ENCODE results near the gene ZMIZ1.

The ZMIZ1 gene

DNA sequence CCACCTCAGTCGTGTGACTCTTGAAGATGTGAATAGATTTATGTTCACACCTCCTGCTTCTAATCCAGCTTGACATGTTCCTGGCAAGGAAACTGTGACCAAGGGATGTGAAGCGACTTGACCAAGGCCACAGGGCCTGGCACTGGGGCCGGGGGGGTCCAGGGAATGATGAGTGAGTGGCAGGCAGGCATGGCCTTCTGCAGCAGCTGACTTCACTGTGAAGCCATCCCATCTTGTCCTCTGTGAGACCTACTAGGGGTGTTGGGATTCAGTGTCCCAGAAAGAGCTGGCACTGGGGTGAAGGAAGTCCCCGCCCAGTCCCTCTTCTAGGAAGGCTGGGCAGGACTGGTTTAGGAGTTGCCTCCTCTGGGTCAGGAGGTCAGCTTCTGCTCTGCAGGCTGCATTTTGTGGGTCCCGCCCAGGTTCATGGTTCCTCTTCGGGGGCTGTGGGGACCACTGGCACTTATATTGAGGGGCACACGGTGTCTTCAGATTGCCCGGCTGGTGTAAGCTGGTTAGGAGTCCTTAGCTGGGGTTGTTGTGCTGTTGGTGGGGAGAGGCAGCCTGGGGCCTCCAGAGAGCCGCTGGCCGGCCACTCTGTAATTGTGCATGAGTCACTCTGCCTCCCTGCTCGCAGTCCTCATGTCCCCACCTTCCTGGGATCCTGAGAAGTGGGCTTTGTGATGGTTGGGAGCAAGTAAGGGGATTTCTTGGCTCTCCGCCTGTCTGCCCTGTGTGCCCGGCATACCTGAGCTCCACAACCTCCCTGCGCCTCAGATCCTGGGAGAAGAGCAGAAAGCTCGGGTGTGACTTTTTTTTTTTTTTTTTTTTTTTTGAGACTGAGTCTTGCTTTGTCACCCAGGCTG lies 11.0 kb downstream of the ZMIZ1 start:
- DNase-seq (ENCODE audit: low read depth): no peak

DNA sequence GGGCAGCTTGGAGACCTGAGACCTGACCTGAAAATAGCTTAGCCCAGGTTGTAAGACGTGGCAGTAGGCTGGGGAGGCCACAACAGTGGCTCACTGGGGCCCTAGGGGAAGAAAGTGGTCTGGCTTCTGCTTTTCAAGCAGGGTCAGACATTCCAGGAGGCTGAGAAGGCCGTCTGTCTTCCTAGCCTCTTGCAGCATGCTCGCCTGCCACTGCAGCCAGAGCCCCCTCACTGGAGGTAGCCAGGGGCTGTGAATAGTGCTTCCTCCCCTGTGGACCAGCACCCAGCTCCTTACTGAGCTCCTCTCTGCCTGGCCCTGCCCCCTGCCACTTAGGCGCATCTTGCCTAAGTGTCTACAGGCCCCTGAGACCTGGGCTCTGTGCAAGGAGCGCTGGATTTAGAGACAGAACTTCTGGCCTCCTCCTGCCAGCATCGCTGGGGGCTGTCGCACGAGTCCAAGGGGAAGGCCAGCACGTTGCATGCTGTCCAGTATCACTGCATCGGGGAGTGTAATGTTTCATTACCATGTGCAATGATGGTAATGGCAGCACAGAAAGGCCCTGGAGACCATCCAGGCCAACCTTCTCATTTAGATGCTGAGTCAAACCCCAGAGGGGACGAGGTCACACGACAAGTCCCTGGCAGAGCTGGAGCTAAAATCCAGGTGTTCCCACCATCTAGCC lies 12.7 kb downstream of the ZMIZ1 start:
- no peak for DNase-seq (ENCODE audit: low read depth)

DNA sequence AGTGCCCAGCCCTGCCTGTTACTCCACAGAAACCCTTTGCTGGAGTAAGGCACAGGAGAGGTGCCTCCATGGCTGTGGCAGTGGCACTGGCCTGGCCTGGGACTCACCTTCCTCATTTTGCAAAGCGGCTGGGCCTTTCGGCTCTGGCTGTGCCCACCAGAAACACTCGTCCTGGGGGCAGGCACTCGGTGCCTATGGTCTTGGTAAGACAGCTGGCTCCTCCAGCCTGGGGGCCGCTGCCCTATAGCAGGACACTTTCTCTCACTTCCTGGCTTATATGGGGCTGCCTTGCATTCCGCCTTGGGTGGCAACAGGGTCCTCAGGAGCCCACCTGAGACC lies 13.2 kb downstream of the ZMIZ1 start:
- DNase-seq (ENCODE audit: low read depth): no peak

DNA sequence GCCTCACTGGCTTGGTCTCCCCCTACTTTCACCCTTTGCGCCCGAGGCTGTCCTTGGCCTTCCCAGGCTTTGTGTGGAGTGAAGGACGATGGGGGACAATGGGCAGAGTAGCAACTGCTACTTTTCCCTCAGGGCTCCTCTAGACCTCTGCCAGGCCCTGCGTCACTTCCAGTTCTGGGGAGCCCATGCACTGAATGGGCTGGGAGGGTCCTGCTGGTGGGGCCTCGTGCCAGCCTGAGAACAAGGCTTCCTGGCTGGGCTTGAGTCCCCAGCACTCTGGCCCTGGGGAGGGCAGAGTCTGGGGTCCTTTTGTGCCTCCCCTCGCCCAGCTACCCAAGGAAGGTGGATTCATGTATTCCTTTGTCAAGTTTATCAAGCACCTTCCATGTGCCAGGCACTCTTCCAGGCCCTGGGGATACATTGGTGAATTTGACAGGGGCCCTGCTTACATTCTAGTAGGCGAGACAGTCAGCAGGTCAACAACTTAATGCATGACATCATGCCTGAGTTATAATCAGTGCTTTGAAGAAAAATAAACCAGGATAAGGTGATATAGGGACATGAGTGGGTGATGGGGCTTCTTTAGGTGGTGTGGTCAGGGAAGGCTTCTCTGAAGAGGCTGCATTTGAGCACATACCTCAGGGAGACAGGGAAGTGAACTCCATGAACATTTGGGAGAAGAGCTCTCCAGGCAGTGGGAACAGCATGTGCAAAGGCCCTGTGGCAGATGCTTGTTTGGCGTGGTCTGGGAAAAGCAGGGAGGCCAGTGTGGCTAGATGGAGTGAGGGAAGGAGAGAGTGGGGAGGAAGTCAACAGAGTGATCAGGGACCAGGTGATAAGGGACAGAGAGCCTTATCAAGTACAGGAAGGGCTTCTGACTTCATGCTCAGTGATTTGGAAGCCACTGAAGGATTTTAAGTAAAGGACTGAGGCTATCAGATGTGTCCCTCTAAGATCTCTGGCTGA lies 14.1 kb downstream of the ZMIZ1 start:
- no peak for DNase-seq (ENCODE audit: low read depth)

DNA sequence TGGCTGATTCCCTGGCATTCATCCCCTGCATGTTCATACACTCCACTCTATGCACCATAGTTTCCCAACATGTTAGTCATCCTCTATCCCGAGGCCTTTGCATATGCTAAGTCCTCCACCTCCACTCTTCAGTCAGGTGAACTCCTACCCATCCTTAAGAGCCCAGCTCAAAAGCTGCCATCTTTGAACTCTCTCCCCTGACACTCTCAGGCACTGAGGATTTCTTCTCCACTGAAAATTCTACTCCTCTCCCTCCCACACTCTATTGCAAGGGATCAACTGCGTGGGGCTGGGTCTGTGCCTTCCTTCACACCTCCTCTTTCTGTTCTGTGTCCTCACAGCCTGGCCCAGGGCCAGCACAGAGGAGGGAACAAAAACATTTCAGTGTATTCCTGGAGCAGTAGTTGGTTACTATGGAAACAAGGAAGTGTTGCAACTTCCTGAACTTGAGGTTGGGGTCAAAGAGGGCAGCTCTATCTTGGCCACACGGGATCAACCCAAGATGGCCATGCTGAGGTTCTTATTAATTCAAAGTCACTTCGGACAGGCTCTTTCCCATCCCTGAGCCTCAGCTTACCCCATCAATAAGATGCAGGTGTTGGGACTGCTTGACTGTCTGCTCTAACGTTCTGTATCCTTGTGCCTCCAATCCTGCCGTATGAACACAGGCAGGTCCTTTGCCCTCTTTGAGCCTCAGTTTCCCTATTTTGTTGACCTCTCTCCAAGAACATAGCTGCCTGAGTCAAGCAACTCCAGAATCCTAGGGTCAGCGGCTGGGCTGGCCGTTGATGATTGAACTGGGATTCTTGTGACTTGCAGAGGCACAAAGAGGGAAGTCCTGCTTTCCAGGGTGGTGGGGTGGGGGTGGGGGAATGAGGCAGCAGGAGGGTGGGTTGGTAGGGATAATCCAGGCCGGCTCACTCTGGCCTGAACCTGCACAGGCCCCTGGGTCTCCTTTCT lies 15.5 kb downstream of the ZMIZ1 start:
- peak; percentile 82 for DNase-seq (ENCODE audit: low read depth)

DNA sequence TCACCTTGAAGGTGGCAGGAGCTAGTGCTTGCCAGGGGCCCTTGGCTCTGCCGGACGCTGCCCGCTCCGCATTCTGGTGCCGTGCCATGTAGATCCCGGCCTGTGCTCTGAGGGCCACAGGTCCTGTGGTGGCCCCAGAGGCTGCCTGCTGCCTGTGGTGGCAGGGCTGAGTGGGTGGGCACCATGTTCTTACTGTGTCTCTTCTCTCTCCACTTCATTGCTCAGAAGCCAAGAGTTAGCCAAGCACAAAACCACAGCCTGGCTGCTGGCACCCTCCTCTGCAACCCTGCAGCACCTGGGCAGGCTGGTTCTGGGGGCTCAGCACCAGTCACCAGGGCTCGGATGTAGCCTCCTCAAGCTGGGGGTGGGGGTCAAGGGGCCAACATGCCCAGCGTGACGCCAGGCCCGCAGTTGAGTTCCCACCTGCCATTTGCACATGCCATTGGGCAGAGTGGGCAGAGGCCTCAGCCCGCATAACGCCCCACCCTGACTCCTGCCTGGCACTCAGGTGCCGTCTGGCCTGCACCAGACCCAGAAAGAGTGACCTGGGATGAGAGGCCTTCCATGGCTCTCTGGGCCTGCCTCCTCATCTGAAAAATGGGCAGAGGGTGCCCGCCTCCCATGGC lies 16.3 kb downstream of the ZMIZ1 start:
- DNase-seq (ENCODE audit: low read depth): no peak

DNA sequence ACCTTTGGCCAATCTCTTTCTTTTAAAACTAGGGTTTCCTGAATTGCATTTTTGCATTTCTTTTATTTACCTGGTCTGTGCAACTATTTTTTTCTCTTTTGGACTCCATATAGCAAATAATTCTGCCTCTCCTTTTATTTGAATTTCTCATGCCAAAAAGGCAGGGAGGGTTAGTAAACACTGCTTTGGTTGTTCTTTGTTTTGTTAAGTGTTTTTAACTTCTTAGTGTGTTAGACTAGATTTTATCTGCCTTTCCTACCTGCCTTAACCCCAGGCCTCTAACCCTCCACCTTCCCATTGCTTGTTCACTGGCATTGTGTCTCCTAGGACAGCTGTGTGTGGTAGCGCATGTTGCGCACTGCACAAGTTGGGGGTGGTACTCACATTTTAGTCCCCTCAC lies 18.1 kb downstream of the ZMIZ1 start:
- DNase-seq (ENCODE audit: low read depth): no peak

DNA sequence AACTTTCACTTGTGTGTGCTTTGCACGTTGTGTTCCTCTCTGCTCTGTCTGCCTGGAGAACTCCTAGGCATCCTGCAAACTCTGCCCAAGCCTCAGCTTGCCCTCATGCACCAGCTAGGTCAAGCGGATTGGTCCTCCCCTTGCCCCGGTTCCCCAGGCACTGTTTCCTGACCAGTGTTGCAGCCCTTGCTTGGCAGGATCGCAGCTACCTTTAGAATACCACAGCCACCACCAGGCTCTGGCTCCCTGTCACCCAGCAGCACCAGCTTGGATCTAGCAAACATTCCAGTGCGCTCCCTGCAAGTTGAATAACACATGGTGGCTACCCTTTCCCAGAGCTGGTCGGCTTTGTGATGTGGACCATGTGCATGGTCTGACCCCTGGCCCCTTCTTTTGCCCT lies 19.0 kb downstream of the ZMIZ1 start:
- no peak for DNase-seq (ENCODE audit: low read depth)

DNA sequence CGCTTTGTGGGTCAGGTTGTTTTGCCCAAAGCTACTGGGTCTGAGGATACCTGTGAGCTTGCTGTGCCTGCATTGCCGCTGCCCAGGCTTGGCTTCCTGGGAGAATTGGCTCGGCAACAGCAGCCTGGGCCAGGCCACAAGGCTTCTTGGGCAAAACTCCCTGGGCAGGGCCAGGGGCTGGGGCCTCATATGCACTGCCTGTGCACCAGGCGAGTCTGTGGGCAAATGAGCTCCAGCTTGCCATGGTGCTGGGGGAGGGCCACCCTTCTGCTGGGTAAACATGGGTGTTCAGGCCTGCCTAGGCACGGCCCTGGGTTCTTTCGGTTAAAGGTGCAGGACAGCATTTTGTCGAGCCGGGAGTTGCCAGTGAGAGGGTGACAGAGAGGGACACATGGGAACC lies 19.4 kb downstream of the ZMIZ1 start:
- DNase-seq (ENCODE audit: low read depth): no peak

DNA sequence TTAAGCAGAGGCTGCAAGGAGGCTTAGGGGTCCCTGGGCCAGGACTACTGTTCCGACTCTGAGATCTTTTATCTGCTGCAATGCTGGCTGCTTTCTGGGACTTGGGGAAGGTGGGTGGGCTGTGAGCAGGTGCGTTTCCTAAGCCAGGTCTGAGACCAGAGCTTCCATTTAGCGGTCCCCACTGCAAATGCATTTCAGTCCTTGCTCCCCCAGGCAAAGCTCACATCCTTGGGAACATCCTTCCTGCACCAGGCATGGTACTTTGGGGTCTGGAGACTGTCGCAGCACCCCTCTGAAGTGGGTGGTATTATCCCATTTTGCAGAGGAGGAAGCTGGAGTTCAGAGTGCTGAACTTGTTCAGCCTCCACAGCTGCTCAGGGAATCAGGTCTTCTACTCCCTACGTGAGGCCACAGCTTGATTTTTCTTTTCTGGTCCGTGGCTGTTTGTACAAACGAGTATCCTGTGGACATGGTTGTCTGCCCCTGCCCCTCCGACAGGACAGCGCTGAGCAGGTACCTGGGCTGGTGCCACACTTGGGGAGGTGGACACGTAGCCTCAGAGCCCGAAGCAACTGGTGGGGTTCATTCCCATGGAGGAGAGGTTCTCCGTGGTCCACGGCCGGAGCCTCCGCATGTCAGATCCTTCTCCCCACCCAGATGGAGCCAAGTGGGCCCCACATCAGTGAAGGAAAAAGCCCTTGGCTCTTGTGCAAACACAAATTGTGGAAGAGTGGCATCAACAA lies 20.0 kb downstream of the ZMIZ1 start:
- DNase-seq (ENCODE audit: low read depth): no peak

DNA sequence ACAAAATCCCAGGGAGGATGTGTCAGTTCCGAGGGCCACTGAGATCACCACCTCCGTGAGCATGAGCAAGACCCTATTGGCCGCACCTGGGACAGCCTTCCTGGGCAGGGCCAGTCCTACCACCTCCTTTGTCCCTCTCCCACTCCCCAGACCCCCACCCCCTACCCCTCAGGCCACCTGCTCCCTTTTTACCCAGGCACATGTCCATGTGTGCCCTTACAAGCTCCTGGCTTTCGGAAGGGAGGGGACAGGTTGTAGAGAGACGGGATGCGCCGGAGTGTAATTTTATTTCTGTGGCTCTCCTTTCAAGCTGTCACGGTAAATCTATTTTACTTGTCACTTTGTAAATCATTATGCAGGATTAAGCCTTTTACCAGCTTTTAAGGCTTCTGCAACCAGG lies 20.9 kb downstream of the ZMIZ1 start:
- DNase-seq (ENCODE audit: low read depth): no peak

DNA sequence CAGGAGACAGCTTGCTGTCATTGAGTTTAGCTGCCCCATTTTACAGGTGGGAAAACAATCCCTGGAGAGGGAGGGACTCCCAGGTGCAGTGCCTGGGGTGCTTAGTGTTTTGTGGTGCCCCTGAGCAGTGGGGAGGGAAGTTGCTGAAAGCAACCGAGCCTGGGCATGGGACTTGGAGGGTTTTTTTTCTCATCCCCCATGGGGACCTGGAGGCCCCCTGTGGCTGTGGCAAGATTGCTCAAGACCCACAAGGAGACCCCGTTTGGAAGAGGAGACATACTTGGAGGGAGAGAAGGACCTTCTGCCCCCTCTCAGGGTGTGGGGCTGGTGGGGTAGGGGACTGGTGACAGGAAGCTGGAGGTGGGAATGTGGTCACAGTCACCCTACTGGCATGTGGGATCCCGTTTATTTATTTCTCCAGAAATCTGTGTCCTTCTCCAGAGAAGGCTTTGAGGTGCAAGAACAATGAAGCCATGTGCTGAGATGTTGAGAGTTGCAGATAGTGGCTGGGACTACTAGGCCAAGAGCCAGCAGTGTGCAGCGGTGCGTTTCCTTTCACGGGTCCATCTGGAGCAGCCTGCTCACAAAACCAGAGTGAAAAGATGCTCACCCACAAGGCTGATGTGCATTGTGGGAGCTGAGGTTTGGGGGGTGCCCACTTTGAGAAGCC lies 21.5 kb downstream of the ZMIZ1 start:
- DNase-seq (ENCODE audit: low read depth): no peak

DNA sequence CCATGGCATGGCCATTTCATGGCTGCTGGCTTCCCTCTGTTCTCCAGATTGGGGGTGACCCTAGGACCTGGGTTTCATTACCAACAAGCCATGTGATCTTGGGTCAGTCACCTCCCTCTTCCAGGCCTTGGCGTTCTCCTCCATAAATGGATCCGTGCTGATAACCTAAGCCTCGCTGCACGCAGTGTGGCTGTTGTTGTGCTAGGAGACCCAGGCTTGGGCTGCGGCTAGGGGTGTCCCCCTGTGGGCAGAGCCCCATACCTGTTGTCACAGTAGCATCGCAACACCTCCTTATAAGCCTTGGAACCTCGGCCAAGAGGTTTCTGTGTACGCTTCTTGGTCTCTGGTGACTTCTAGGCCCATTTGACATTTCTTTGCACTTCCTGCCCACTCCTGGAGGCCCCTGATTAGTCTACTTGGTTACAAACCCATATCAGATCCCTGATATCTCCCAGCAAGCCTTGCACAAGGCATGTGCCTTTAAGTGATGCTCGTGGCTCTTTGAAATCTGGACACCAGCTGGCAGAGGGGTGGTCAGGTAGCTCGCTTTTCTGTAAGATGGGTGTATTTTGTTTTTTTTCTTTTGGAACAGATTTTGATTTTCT lies 23.6 kb downstream of the ZMIZ1 start:
- no peak for DNase-seq (ENCODE audit: low read depth)

DNA sequence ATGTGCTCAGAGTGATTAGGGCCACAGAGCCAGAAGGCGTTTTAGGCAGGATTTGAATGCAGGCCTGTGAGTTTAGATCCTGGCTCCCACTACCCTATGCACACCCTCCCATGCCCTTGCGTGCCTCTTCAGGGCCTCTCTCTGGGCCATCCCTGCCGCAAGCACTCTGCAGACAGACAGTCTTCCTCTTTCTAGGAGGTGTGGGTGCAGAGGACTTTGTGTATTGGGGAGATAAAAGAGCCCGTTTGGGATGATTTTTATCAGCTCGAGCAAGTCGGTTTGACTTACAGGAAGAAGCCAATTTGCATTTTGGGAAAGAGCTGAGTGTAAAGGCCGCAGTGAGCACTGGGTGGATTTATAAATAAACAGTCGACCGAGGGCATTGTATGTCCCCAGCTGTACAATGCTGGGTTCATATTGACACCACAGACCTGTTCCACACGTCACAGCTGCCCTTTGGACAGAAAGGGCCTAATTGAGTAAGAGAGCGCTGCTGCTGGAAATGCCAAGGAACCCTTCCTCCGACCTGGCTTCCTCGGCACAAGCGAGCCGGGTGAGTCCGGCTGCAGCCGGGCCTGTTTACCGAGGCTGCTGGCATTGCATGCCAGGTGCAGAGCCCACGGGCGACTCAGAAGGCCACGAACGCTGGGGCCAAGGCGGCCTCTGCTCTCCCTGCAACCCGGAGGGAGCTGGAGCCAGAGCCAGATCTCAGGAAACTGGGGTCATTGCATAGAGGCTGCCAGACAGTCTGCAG lies 25.1 kb downstream of the ZMIZ1 start:
- no peak for DNase-seq (ENCODE audit: low read depth)

DNA sequence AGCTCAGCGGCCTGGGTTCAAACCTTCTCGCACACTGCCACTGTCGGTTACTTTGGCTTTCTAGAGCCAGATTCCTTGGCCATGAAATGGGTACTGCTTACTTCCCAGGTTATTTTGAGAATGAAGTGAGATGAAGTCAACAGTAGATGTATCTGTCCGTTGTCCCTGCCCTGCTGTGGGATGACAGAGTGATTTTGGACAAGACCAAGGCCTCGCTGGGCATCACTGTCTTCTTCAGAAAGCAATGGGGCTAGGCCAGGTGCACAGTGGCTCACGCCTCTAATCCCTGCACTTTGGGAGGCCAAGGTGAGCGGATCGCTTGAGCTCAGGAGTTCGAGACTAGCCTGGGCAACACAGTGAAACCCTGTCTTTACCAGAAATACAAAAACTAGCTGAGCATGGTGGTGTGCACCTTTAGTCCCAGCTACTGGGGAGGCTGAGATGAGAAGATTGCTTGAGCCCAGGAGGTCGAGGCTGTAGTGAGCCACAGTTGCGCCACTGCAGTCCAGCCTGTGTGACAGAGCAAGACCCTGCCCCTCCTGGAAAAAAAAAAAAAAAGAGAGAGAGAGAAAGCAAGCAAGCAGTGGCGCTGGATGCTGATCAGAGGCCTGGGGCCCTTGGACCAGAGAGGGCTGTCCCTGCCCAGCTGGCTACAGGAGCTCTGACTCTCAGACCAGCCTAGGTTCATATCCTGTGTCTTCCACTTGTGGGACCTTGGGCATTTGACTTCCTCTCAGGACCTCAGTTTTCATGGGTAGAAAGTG lies 25.8 kb downstream of the ZMIZ1 start:
- no peak for DNase-seq (ENCODE audit: low read depth)

DNA sequence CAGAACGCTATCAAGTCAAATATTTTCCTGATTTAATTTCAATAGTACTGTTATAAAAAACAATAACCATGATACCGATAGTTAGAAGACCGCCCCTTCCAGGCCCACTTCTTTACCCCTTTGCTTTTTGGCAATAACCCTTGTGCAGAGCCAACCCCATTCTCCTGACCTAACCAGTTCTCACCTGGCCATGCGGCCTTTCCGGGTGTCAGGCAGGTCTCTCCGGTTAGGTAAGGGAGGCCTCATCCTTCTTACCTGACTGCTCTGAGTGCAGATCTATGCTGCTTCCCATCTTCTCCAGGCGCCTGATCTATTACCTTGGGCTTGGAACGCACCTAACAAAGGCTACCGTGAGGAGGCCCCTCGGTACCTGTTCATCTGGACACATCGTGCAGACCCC lies 26.6 kb downstream of the ZMIZ1 start:
- no peak for DNase-seq (ENCODE audit: low read depth)

DNA sequence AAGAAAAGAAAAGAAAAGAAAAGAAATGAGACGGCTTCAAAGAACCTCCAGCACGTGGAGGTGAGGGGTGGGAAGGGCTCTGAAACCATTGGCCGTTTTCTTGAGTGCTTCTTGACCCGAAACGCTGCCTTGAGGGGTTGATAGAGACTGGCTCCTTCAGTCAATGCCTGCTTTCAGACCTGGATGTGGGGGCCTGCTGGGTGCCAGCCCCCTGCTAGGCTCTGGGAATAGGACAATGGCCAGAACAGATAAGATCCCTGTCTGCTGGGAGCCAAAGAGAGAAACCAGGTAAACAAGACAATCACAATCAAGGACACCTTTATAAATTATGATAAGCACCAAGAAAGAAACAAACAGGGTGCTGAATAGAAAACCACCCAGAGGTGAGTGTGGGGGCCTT lies 27.7 kb downstream of the ZMIZ1 start:
- no peak for DNase-seq (ENCODE audit: low read depth)
